SJSA1 (cell line): ENCODE measurements around the gene NR4A3. TPM values are rescaled to one million over a fixed set of nuclear protein-coding genes. Genes with fewer than 3 reads are reported as not detected.
"Not testable (repeated sequence)": the region's sequence is repeated elsewhere in the genome, so short reads cannot be mapped to it uniquely, and the experiment has no call there.

ENCODE experiments used
- DNase-seq, 2 experiments: peaks; one replicate each; pipeline ENCODE4 v3.0.0-alpha.2; 2015 to 2020; ENCODE audit warnings: low spot score in 2 of 2, low read depth in 1 of 2
- H3K27ac ChIP-seq: fragments of 250-450 bp; sonication (Bioruptor Pico); 2 replicates; pipeline ENCODE4 v1.5.1; 2020; ENCODE audit warnings: mild to moderate bottlenecking, moderate library complexity
- H3K27me3 ChIP-seq: fragments of 250-450 bp; sonication (Bioruptor Pico); replicated peaks from 2 replicates; pipeline ENCODE4 v1.5.1; 2020; ENCODE audit warnings: mild to moderate bottlenecking, moderate library complexity
- H3K36me3 ChIP-seq: fragments of 250-450 bp; sonication (Bioruptor Pico); 2 replicates; pipeline ENCODE4 v1.5.1; 2020; ENCODE audit warnings: mild to moderate bottlenecking
- H3K4me1 ChIP-seq: fragments of 250-450 bp; sonication (Bioruptor Pico); replicated peaks from 2 replicates; pipeline ENCODE4 v1.6.1; 2021; ENCODE audit warnings: mild to moderate bottlenecking
- H3K4me3 ChIP-seq: fragments of 250-450 bp; sonication (Bioruptor Pico); 2 replicates; pipeline ENCODE4 v1.5.1; 2020; ENCODE audit warnings: mild to moderate bottlenecking
- H3K9me3 ChIP-seq: fragments of 250-450 bp; sonication (Bioruptor Pico); replicated peaks from 2 replicates; pipeline ENCODE4 v1.5.1; 2020; ENCODE audit warnings: mild to moderate bottlenecking
- total RNA-seq: library from RNA; depleted of rRNA; stranded (reverse); fragments of >200 nt; shearing (Covaris generic); gene quantifications from 2 replicates; pipeline ENCODE4 v1.2.3, GENCODE V29; 2014; rRNA removed

NR4A3 gene
- 0.24 TPM in 1 of 2 replicates, not detected in the other for total RNA-seq

- Histone ChIP-seq H3K4me1 (peaks cover 11% of the 10 kb centered on the region), H3K4me3 (peak within 1 kb of the TSS; percentile 96), H3K9me3 (no peaks in the 10 kb centered on the region), H3K36me3 (peaks cover 3% of the 10 kb centered on the region; the same call in 1 of the 2 replicates), H3K27ac (peak within 1 kb of the TSS; percentile 48), H3K27me3 (no peaks in the 10 kb centered on the region)
- DNase-seq = peak; percentile 95 to 98
Observed at GRCh38 chr9:99821396-99822108, at the start of gene NR4A3. Gene NR4A3, plus strand, starts transcription at chr9:99821885. Its CDS starts 6,158 bp downstream, at chr9:99828043.

GRCh38 chr9:99773468-99774138 is 48.1 kb upstream of the NR4A3 start:
- Histone ChIP-seq H3K27ac (no peak overlapping the region), H3K36me3 (no peaks in the 10 kb centered on the region), H3K4me1 (no peaks in the 10 kb centered on the region), H3K4me3 (no peak overlapping the region), H3K27me3 (no peaks in the 10 kb centered on the region; the same call in 1 of the 2 replicates), H3K9me3 (no peaks in the 10 kb centered on the region)
- DNase-seq = no peak

GRCh38 chr9:99778308-99778707 is 43.4 kb upstream of the NR4A3 start:
- no peaks in the 10 kb centered on the region; the same call in 1 of the 2 replicates for H3K27me3 ChIP-seq
- no peaks in the 10 kb centered on the region for H3K9me3 ChIP-seq
- no peaks in the 10 kb centered on the region for H3K4me1 ChIP-seq
- no peak for DNase-seq
- no peak overlapping the region for H3K27ac ChIP-seq
- no peaks in the 10 kb centered on the region for H3K36me3 ChIP-seq
- H3K4me3 ChIP-seq = no peak overlapping the region

GRCh38 chr9:99778836-99779235 is 42.8 kb upstream of the NR4A3 start:
- no peak for DNase-seq
- no peaks in the 10 kb centered on the region for H3K9me3 ChIP-seq
- H3K27ac ChIP-seq = no peak overlapping the region
- H3K36me3 ChIP-seq = no peaks in the 10 kb centered on the region
- no peak overlapping the region for H3K4me3 ChIP-seq
- no peaks in the 10 kb centered on the region; the same call in 1 of the 2 replicates for H3K27me3 ChIP-seq
- no peaks in the 10 kb centered on the region for H3K4me1 ChIP-seq

- no peaks in the 10 kb centered on the region for H3K9me3 ChIP-seq
- no peak overlapping the region for H3K27ac ChIP-seq
- no peak overlapping the region for H3K4me3 ChIP-seq
- DNase-seq = no peak
- H3K27me3 ChIP-seq = no peaks in the 10 kb centered on the region; the same call in 1 of the 2 replicates
- no peaks in the 10 kb centered on the region for H3K4me1 ChIP-seq
- no peaks in the 10 kb centered on the region for H3K36me3 ChIP-seq
Observed at GRCh38 chr9:99779277-99779676, 42.4 kb upstream of the NR4A3 start.

GRCh38 chr9:99782349-99782748 is 39.3 kb upstream of the NR4A3 start:
- H3K36me3 ChIP-seq, H3K4me3 ChIP-seq, H3K4me1 ChIP-seq, DNase-seq, H3K9me3 ChIP-seq, H3K27ac ChIP-seq, H3K27me3 ChIP-seq: not testable (repeated sequence)

- H3K4me3 ChIP-seq = no peak overlapping the region
- no peaks in the 10 kb centered on the region for H3K36me3 ChIP-seq
- no peak for DNase-seq
- no peak overlapping the region for H3K27ac ChIP-seq
- no peaks in the 10 kb centered on the region for H3K4me1 ChIP-seq
- no peaks in the 10 kb centered on the region for H3K9me3 ChIP-seq
- no peaks in the 10 kb centered on the region for H3K27me3 ChIP-seq
Observed at GRCh38 chr9:99782962-99783718, 38.5 kb upstream of the NR4A3 start.

- DNase-seq = no peak
- Histone ChIP-seq H3K27ac (no peak overlapping the region), H3K4me3 (no peak overlapping the region), H3K9me3 (no peaks in the 10 kb centered on the region), H3K36me3 (no peaks in the 10 kb centered on the region), H3K4me1 (no peaks in the 10 kb centered on the region), H3K27me3 (no peaks in the 10 kb centered on the region)
Observed at GRCh38 chr9:99783799-99784198, 37.9 kb upstream of the NR4A3 start.

GRCh38 chr9:99785010-99785590 is 36.6 kb upstream of the NR4A3 start:
- no peaks in the 10 kb centered on the region for H3K36me3 ChIP-seq
- H3K4me1 ChIP-seq = no peaks in the 10 kb centered on the region

GRCh38 chr9:99787556-99787955 is 34.1 kb upstream of the NR4A3 start:
- Histone ChIP-seq H3K4me3 (no peak overlapping the region), H3K4me1 (no peaks in the 10 kb centered on the region), H3K27me3 (no peaks in the 10 kb centered on the region), H3K9me3 (no peaks in the 10 kb centered on the region), H3K36me3 (no peaks in the 10 kb centered on the region), H3K27ac (no peak overlapping the region)
- DNase-seq = no peak

More at GRCh38 chr9:99785010-99785590, 36.6 kb upstream of the NR4A3 start:
- Histone ChIP-seq H3K4me3 (no peak overlapping the region), H3K27ac (no peak overlapping the region), H3K9me3 (no peaks in the 10 kb centered on the region), H3K27me3 (no peaks in the 10 kb centered on the region)
- DNase-seq = no peak

- no peaks in the 10 kb centered on the region for H3K9me3 ChIP-seq
- no peaks in the 10 kb centered on the region for H3K27me3 ChIP-seq
- no peak for DNase-seq
- no peak overlapping the region for H3K4me3 ChIP-seq
- H3K4me1 ChIP-seq = no peaks in the 10 kb centered on the region
- H3K27ac ChIP-seq = no peak overlapping the region
- H3K36me3 ChIP-seq = no peaks in the 10 kb centered on the region
Observed at GRCh38 chr9:99793528-99793927, 28.2 kb upstream of the NR4A3 start.

GRCh38 chr9:99796231-99796630 is 25.5 kb upstream of the NR4A3 start:
- no peaks in the 10 kb centered on the region for H3K4me1 ChIP-seq
- no peaks in the 10 kb centered on the region for H3K27me3 ChIP-seq
- H3K27ac ChIP-seq = no peak overlapping the region
- H3K36me3 ChIP-seq = no peaks in the 10 kb centered on the region
- DNase-seq = no peak
- H3K9me3 ChIP-seq = no peaks in the 10 kb centered on the region
- H3K4me3 ChIP-seq = no peak overlapping the region

- DNase-seq = no peak
- Histone ChIP-seq H3K36me3 (no peaks in the 10 kb centered on the region), H3K4me3 (no peak overlapping the region), H3K9me3 (no peaks in the 10 kb centered on the region), H3K27me3 (no peaks in the 10 kb centered on the region), H3K27ac (no peak overlapping the region), H3K4me1 (no peaks in the 10 kb centered on the region)
Observed at GRCh38 chr9:99801775-99802174, 19.9 kb upstream of the NR4A3 start.
